Cardiac fibroblast (primary cell): ENCODE data around the gene STK32A.
A peak's percentile ranks its signal among the peaks of the same experiment; 100 is the strongest.

ENCODE experiments used
- DNase-seq, 2 donors: peaks; one replicate each; pipeline versions ENCODE4 v3.0.0 to v3.0.0-alpha.2; 2010; ENCODE audit warnings: low read depth in 2 of 2
- H3K4me3 ChIP-seq, 2 donors: replicated peaks in 1 of 2; 1 replicate in 1 of 2; 2 replicates in 1 of 2; pipeline ENCODE4 v1.5.1; 2011; ENCODE audit warnings: low read depth in 2 of 2, low read length in 2 of 2, mild to moderate bottlenecking in 2 of 2, moderate library complexity in 1 of 2
- CTCF ChIP-seq: IDR thresholded peaks from one replicate; pipeline ENCODE4 v1.5.1; 2011; ENCODE audit warnings: low read depth, mild to moderate bottlenecking, low read length, inconsistent platforms

Gene STK32A

GRCh38 chr5:147340941-147341340 is 106.1 kb downstream of the STK32A start:
- no peak for TF ChIP-seq CTCF
- H3K4me3 ChIP-seq = no peak overlapping the region
- no peak for DNase-seq

- no peak overlapping the region for H3K4me3 ChIP-seq
- TF ChIP-seq CTCF = no peak
- DNase-seq = no peak
These were observed 106.5 kb downstream of the STK32A start for GRCh38 chr5:147341345-147341744.

- no peak for TF ChIP-seq CTCF
- DNase-seq = no peak
- no peak overlapping the region for H3K4me3 ChIP-seq
These were observed 110.0 kb downstream of the STK32A start for GRCh38 chr5:147344861-147345260.

- TF ChIP-seq CTCF = no peak
- no peak for DNase-seq
- H3K4me3 ChIP-seq = no peak overlapping the region
These were observed 111.3 kb downstream of the STK32A start for GRCh38 chr5:147346006-147346561.

- no peak for TF ChIP-seq CTCF
- H3K4me3 ChIP-seq = no peak overlapping the region
- DNase-seq = peak in 1 of 2 donors; percentile 55
These were observed 113.2 kb downstream of the STK32A start for GRCh38 chr5:147348046-147348445.

- DNase-seq = no peak
- no peak for TF ChIP-seq CTCF
- no peak overlapping the region for H3K4me3 ChIP-seq
These were observed 113.6 kb downstream of the STK32A start for GRCh38 chr5:147348451-147348850.

GRCh38 chr5:147349241-147349640 is 114.4 kb downstream of the STK32A start:
- no peak for DNase-seq
- no peak for TF ChIP-seq CTCF
- no peak overlapping the region for H3K4me3 ChIP-seq
